Activated CD4-positive, alpha-beta T cell treated with anti-CD3 and anti-CD28 coated beads for 24 hours (primary cell): ENCODE measurements around the gene ACTR1A.
A peak's percentile ranks its signal among the peaks of the same experiment; 100 is the strongest.
"Not testable (repeated sequence)": the region's sequence is repeated elsewhere in the genome, so short reads cannot be mapped to it uniquely, and the experiment has no call there.

Experiments
- DNase-seq, 2 donors: peaks; one replicate each; pipeline ENCODE4 v3.0.0-alpha.2; 2020; ENCODE audit warnings: low read depth in 2 of 2

The ACTR1A gene

DNA sequence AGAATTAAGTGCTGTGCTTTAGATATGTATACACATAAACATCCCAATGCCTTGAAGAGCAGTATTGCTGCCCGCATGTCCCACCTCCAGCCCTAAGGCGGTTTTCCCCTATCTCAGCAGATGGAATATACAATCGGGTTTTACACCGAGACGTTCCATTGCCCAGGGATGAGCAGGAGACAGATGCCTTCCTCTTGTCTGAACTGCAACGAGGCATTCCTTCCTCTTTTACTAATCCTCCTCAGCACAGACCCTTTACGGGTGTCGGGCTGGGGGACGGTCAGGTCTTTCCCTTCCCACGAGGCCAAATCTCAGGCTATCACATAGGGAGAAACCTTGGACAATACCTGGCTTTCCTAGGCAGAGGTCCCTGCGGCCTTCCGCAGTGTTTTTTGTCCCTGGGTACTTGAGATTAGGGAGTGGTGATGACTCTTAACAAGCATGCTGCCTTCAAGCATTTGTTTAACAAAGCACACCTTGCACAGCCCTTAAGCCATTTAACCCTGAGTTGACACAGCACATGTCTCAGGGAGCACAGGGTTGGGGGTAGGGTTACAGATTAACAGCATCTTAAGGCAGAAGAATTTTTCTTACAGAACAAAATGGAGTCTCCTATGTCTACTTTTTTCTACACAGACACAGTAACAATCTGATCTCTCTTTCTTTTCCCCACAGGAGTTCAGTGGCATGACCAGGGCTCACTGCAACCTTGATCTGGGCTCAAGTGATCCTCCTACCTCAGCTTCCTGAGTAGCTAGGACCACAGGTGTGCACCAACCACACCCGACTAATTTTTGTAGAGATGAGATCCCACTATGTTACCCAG lies 47.6 kb downstream of the ACTR1A start:
- DNase-seq, result not testable (repeated sequence)

DNA sequence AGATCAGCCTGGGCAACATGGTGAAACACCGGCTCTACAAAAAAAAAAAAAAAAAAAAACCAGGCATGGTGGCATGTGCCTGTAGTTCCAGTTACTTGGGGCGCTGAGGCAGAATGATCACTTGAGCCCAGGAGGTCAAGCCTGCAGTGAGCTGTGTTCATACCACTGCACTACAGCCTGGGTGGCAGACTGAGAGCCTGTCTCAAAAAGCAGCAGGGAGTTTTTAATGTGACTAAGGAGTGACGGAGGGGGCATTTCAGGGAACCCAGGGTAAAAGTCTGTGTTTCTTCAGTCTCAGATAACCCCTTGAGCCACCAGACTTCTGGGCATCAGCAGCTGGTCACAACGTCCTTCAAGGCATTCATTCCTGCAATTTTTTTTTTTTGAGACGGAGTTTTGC lies 49.0 kb downstream of the ACTR1A start:
- DNase-seq, result no peak

DNA sequence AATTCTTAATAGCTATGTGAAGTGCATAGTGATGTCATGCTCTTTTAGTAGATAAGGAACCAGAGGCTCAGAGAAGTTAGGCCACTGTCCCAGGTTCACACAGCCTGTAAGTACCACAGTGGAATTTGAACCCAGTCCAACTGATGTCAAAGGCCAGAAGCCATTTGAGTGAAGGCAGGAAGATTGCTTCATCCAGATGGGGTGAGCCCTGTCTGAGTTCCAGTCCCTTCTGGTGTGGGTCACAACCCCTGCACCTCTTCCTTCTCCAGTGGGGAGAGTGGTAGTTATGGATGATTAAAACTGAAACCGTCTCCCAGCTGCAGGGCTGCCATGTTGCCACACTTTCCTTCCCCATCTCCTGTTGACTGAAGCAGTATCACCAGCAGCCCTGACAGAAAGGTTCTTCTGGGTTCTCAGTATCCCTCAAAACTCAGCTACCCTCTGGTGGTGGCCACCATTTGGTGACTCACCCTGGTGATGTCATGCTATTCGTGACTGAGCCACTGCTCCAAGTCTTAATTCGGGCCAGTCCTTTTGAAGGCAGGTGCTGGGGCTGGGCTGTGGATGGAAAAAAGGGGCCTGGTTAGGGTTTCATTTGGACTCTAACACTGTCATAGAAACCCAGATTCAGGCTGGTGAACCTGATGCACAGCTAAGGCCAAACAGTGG lies 49.7 kb downstream of the ACTR1A start:
- peak; percentile 33 to 63 for DNase-seq

DNA sequence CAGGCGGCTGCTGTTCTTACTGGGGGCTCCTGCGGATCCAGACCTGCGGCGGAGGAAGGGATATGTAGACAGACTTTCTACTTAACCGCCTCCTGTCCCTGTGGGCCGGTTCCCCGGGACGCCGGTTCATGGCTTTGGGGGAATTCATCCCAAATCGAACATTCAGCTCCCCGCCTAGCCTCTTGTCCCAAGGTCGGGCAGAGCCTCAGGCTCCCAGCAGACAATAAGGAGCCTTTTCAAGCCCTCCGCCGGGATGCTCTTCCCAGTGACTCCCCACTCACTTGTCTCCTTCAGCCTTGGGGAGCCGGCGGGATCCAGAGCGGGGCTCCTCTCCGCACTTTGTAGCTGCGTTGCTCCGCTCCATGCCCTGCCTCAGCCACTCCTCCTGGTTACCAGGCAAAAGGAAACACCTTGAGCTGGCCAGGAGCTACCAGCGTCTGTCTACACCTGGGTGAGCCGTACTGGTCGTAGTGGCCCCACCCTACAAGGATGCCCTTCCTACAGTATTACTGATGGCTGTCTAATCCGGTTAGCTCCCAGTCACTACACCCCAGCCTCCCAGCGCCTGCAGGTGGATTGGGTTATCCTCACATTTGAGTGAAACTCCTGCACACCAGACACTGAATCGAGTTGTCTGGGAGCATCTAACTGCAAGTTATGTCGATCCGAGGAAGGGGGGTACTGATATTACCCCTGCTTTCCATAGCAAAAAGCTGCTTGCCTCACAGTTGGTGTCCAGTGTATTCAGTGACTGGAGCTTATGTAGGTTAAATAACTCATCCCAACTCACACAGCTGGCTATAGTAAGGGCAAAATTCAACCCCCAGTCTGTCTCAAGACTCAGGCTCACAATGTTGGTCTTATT lies 51.2 kb downstream of the ACTR1A start, which contains the start of gene C10orf95:
Gene C10orf95 (minus strand): TSS at position 439 of the 865 bp plus-strand sequence. CDS start 450 bp downstream, outside the sequence.
- DNase-seq, result no peak

DNA sequence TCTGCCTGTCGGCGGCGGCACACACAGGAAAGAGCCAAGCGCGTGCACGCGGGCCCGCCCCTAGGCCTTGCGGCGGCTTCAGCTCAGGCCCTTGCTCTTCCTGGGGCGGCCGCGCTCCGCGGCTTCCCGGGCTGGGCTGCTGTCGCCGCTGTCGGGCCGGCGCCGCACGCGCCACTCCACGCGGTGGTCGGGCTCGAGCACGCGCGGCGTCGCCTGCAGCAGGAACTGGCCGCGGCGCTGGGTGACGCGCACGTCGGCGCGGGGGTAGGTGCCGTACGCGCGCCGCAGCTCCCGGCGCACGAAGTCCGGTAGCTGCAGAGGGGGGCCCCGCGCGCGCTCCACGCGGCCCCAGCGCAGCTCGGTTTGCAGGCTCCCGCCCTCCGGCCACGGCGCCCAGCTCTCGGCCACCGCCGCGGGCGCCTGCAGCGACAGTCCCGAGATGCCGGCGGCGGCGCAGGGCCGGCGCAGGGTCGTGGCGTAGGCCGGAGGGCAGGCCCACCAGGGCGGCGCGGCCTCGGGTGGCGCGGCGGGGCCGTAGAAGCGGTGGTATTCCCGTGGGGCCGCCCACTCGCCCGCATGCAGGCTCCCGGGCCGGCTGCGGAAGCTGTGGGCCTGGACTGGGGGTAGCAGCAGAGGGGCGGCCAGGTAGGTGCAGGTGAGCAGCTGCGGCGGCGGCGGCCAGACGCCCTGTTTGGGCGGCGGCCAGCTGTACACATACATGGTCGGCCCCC lies 52.0 kb downstream of the ACTR1A start:
- peak; percentile 67 to 71 for DNase-seq

DNA sequence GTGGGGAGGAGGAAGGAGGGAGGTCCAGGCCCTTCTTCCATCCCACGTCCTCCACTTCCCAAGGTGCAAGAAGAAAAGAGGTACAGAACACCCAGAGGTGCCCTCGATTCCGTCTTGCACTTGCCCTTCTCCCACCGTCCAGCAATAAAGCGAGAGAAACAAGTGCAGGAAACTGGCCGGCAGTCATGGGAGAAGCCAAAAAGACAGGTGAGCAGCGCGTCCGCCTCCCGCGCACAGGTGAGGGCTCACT lies 52.5 kb downstream of the ACTR1A start:
- no peak for DNase-seq

DNA sequence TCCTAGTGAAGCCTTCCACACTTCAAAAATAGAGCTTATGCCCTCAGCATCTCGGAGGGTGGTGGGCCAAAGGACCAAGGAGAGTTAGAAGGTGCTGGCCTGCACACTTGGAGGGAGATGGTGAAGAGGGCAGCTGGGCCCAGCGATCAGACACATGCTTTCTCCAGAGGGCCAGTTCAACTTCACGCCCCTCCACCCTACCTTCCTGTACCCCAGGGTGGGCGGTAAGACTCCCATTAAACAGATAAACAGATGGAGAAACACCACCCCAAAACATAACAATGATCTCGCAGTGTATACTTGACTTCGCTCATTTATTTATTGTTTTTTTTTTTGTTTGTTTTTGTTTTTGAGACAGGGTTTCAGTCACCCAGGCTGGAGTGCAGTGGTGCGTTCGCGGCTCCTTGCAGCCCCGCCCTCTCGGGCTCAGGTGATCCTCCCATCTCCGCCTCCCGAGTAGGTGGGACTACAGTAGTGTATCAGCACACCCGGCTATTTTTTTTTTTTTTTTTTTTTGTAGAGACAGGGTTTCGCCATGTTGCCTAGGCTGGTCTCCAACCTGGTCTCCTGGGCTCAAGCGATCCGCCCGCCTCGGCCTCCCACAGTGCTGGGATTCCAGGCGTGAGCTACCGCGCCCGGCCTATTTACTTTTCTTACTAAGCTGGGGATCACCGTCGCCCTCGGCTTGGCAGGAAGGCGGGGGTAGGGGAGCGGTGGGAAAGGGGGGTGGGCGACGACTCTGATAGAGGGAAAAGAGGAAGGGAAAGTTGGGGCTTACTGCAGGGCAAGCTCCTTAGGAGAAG lies 53.0 kb downstream of the ACTR1A start:
- peak; percentile 67 to 76 for DNase-seq

DNA sequence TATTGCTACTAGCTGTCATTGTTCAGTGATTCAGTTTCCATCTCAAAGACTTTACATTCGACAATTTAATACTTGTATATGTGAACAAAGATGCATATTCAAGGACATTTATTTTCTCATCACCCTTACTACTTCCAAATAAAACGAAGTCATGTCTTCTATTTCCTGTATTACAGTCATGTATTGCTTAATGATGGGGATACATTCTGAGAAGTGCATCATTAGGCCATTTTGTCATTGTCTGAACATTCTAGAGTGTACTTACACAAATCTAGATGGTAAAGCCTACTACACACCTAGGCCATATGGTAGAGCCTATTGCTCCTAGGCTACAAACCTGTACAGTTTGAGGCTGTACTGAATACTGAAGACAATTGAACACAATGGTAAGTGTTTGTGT lies 57.7 kb downstream of the ACTR1A start:
- DNase-seq, result no peak

DNA sequence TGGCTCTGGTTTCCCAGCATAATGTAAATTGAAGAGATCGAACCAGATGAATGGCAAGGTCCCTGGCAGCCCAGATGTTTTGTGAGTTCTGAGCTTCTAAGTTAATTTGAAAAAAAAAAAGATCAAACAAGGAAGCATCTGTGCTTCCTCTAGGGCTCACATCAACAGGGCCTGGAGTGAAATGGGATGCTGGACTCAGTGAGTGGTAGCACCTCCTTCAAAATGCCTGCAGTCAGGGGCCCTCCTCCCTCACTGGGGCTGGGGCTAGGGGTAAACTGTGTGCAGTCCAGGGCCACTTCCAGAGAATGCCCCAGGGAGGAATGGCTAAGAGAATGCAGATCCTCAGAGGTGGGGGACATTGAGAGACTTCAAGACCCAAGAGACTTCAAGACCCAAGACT lies 64.1 kb downstream of the ACTR1A start:
- DNase-seq, result no peak

DNA sequence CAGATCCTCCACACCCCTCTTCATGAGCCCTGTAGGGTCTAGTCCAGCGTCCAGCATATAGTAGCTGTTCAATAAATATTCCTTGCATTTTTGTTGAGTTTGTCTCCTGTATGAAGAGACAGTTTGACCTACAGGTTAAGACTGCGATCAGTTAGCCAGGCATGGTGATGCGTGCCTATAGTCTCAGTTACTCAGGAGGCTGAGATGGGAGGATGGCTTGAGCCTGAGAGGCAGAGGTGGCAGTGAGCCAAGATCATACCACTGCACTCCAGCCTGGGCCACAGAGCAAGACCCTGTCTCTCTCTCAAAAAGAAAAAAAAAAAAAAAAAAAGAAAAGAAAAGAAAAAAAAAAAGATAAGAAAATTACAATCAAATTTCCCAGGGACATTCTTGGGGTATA lies 65.0 kb downstream of the ACTR1A start:
- DNase-seq, result no peak

DNA sequence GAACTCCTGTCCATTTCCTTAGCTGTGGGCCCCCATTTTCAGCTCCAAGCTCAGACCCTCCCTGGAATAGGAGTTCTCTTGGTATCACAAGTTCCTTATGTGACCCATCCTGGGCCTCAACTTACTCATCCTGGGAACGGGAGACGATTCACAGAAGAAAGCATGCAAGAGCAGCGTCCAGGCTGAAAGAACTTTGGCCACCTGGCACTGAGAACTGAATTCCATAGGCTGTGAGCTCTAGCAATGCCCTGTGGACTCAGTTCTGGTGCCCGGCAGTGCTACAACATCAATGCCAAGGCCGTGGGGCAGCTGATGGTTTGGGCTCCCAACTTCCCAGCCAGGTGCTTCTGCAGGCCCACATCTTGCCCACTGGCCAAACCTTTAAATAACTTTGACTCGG lies 66.2 kb downstream of the ACTR1A start:
- DNase-seq, result no peak

DNA sequence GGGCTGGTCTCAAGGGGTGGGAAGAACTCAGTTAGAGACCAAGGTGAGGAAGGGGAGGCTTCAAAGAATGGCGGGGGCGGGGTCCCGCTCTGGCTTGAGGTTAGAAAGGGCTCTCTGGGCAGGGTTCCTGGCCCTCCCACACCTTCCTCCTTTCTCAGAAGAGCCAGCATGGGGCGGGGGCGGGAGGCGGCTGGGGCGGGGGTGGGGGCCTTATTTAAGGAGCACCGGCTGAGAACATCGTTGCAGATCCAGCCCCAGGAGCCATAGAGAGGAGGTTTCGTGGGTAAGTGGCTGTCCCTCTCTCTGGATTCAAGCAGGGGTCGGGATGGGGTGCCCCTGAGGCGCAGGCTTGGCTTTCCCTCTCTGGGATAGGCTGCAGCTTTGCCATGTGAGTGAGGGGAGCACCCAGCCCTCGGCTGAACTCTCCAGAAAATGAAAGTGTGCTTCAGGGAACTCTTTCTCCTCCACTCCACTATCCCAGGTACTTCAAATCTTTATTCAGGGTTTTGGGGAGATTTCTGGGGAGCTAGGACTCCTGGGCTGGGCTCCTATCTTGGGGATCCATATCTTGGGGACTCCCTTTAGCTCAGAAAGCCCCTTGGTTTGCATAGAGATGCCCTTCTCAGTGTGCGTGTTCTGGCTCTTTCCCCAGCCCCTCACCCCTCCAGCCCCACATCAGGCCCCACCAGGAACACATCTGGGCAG lies 66.8 kb downstream of the ACTR1A start:
- DNase-seq, result no peak

DNA sequence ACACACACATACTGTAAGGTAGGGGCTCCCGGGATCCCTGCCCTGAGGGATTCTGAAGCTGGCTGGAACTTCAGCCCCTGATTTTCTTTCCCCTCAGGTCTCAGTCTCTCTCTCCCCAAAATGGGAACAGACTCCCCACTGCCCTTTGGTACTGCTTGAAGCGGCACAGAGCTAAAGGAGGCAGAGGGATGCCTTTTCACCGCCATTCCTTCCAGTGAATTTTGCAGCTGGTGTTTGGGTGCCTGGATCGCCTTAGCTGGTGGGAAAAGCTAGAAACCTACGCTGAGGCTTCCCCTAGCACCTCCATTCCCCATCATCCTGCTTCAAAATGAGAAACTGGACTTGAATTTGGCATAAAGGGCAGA lies 67.4 kb downstream of the ACTR1A start:
- DNase-seq, result no peak

DNA sequence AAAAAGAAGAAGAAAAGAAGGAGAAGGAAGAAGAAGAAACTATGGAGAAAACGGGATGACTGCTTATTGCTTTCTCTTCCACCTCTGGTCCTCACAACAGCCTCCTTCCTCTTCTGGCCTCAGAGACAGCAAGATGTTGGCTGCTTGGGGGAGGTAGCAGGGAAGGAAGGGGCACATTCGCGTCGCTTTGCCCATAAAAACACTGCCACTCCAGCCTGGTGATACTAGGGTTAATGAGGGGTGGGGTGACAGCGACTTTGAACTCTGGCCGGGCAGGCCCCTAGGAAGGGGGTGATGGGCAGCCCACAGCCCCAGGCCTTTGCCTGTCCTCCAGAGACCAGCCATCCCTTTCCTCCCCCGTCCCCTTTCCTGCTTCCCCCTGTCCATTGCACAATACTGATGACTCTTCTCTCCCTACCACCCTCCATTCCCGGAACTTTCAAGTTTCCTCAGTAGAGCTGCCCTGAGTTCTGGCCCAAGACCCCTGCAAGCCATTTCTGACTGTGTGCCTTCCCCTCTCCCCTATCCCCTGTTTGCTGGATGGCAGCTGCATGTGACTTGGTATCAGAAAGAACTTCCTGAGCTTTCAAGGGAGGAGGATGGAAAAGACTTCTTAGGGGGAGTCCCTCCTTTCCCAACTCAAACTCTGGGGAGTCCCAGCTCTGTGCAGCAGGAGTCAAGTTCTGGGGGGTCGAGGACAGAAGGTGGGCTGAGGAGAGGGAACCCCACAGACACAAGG lies 67.9 kb downstream of the ACTR1A start:
- DNase-seq, result no peak

DNA sequence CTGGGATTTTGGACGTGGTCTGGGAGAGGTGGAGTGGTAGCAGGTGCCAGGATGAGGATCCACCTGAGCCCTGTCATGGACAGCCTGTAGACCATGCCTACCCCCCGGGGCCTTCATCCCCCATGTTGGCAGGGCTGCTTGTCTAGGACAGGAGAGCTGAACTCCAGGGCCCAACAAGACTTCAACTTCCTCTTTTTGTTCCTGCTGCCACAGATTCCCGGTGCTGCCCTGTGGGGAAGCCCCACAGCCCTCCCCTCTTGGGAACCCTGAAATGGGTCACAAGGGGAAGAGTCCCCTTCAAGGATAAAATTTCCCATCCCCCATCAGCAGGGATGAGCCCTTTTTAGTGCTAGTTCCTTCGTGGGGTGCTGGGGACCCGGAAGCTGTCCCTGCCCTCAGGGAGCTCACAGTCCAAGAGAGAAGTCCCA lies 68.9 kb downstream of the ACTR1A start:
- DNase-seq, result no peak

DNA sequence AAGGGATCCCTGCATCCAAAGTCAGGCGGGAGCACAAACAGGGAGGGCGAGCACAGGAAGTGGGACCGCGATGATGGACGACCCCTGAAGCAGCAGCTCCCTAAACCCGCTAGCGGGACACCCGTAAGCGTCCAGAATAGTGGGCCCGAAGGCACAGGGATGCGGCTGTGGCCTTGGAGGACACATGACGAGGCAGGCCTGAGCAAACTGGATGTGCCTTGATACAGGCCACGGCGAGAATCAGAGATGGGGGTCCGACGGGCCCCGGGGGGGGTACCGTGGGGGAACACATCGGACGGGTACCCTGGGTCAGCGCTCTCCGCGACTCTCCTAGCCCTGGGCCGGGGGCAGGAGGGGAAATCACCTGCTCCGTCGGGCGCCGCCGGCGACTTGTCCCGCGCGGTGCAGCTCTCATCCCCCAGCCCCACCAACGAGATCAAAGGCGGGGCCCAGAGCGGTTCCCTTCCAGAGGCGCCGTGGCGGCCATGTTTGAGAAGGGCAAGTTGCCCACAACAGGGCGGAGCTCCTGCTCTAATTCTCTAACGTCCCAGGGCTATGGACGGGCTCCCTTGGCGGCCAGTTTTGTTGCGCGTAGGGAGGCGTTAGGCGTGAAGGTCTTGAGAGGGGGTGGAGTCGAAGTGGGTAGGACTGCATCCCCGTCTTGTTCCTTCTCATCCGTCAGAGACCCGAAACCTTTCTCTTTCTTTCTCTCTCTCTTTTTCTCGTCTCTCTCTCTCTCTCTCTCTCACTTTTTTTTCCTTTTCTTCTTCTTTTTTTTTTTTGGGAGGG lies 70.2 kb downstream of the ACTR1A start, which contains the start of gene CUEDC2:
Gene CUEDC2 (minus strand): TSS at position 413 of the 789 bp plus-strand sequence. CDS start 7,386 bp downstream, outside the sequence.
- DNase-seq, result peak; percentile 98 to 99

DNA sequence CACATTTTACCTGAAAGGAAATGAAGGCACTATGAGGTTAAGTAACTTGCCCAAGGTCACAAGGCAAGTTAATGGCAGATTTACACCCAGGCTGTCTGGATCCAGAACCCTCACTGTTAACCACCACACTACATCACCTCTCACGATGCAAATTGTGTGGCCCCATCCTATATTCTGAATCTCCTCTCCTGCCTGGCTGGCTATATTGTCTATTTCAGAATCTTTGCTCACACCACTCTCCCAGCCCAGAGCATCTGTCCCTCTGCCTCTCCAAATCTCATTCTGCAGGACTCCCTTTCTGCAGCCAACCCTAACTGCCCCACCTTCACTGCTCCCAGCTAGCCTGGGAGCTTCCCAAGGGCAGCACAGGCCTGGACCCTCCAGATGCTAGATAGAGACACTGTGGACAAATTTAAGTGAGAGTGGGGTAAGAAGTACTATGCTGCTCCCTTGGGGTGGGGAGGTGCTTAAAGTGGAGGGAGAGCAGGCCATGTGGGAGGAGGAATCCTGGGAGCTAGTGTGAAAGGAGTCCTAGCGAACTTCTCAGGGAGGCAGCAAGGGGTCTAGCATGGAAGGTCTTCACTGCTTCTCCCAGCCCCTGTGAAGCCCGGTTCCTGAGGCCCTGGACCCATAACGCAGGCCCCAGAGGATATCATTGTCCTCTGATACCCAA lies 70.9 kb downstream of the ACTR1A start:
- no peak for DNase-seq

DNA sequence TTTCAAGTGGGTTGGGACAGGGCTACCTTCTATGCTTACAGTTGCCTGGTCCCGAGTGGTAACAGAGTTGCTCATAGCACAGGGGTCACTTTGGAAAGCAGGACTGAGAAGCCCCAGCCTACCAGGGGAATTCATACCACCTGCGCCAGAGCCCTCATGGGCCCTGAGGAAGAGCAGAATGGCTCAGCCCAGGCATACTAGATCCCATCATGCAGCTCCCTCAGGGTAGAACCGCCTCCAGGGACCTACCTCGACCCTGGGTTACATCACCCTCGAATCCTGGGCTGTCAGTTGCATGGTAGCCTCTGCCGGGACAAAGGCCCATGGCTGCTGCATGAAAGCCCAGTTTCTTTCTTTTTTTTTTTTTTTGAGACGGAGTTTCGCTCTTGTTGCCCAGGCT lies 73.0 kb downstream of the ACTR1A start:
- DNase-seq, result no peak
